GM23248 (cell line): ENCODE results near the gene BTBD2. TPM values are rescaled to one million over a fixed set of nuclear protein-coding genes. Genes with fewer than 3 reads are reported as not detected.
A peak's percentile ranks its signal among the peaks of the same experiment; 100 is the strongest.

Experiments
- DNase-seq: peaks from one replicate; pipeline ENCODE4 v3.0.0-alpha.2; 2015
- H2AFZ ChIP-seq: fragments of 200-600 bp; sonication (generic); 2 replicates; pipeline ENCODE4 v1.6.1; 2016; ENCODE audit warnings: antibody characterized with exemption
- H3F3A ChIP-seq: fragments of 200-600 bp; sonication (generic); 2 replicates; pipeline ENCODE4 v1.6.1; 2016; ENCODE audit warnings: mild to moderate bottlenecking, antibody characterized with exemption, mixed run types; ENCODE audit not compliant: insufficient read depth
- H3K27ac ChIP-seq: fragments of 200-600 bp; sonication (generic); 2 replicates; pipeline ENCODE4 v1.5.1; 2016; ENCODE audit warnings: mild to moderate bottlenecking
- H3K27me3 ChIP-seq: fragments of 200-600 bp; sonication (generic); replicated peaks from 2 replicates; pipeline ENCODE4 v1.6.1; 2016; ENCODE audit warnings: mild to moderate bottlenecking; ENCODE audit not compliant: insufficient read depth
- H3K36me3 ChIP-seq: fragments of 200-600 bp; sonication (generic); 2 replicates; pipeline ENCODE4 v1.6.1; 2016; ENCODE audit warnings: low read depth, mild to moderate bottlenecking
- H3K4me1 ChIP-seq: fragments of 200-600 bp; sonication (generic); 2 replicates; pipeline ENCODE4 v1.6.1; 2016; ENCODE audit warnings: mild to moderate bottlenecking; ENCODE audit not compliant: insufficient read depth
- H3K4me2 ChIP-seq: fragments of 200-600 bp; sonication (generic); one replicate; pipeline ENCODE4 v1.6.1; 2016; ENCODE audit warnings: mild to moderate bottlenecking; ENCODE audit not compliant: unreplicated experiment
- H3K4me3 ChIP-seq: fragments of 200-600 bp; sonication (generic); 2 replicates; pipeline ENCODE4 v1.5.1; 2016; ENCODE audit warnings: mild to moderate bottlenecking
- H3K79me2 ChIP-seq: fragments of 200-600 bp; sonication (generic); 2 replicates; pipeline ENCODE4 v1.6.1; 2016; ENCODE audit warnings: mild to moderate bottlenecking; ENCODE audit not compliant: insufficient read depth
- H3K9ac ChIP-seq: fragments of 200-600 bp; sonication (generic); 2 replicates; pipeline ENCODE4 v1.6.1; 2016; ENCODE audit warnings: mild to moderate bottlenecking
- H3K9me2 ChIP-seq: fragments of 200-600 bp; sonication (generic); 2 replicates; pipeline ENCODE4 v1.6.1; 2016; ENCODE audit warnings: mixed run types, mild to moderate bottlenecking, moderate library complexity; ENCODE audit not compliant: insufficient read depth
- H3K9me3 ChIP-seq: fragments of 200-600 bp; sonication (generic); one replicate; pipeline ENCODE4 v1.6.1; 2017; ENCODE audit warnings: low read depth
- H4K20me1 ChIP-seq: fragments of 200-600 bp; sonication (generic); 2 replicates; pipeline ENCODE4 v1.6.0; 2016; ENCODE audit not compliant: insufficient read depth
- EZH2 ChIP-seq: fragments of 200-600 bp; sonication (generic); IDR thresholded peaks from 2 replicates; pipeline ENCODE4 v1.6.1; 2018; ENCODE audit warnings: antibody characterized with exemption, mild to moderate bottlenecking; ENCODE audit not compliant: insufficient read depth, poor library complexity, severe bottlenecking
- EZH2phosphoT487 ChIP-seq: fragments of 200-600 bp; sonication (generic); IDR thresholded peaks from 2 replicates; pipeline ENCODE4 v1.6.1; 2018; ENCODE audit warnings: antibody characterized with exemption, moderate library complexity, mild to moderate bottlenecking, low read depth; ENCODE audit not compliant: insufficient read depth
- WGBS, 2 experiments: methylation state at CpG; one replicate each; pipeline ENCODE4 v1.1.6; 2015 to 2017; ENCODE audit warnings: low lambda C conversion rate in 2 of 2, low coverage in 1 of 2; ENCODE audit errors: missing lambda C conversion rate in 2 of 2; 5-methylcytosine and 5-hydroxymethylcytosine counted together
- in situ Hi-C: fragments of 300-500 bp; cut with MboI; formaldehyde crosslinking; loops from 2 replicates; pipeline ENCODE4 v1.15.0; 2020
- polyA plus RNA-seq: library from polyadenylated mRNA; unstranded; fragments of >200 nt; fragmentation: Nextera tagmentation; extraction: Ambion mirVana; gene quantifications from 2 replicates; pipeline ENCODE4 v1.2.1, GENCODE V29; 2016
- total RNA-seq: library from RNA; depleted of rRNA; stranded (reverse); fragments of >200 nt; shearing (Covaris generic); gene quantifications from 2 replicates; pipeline ENCODE4 v1.2.3, GENCODE V29; 2014

BTBD2 gene
- total and polyA plus RNA-seq, 2 experiments from 2014 or later, result 6.8 to 69.5 TPM

DNA sequence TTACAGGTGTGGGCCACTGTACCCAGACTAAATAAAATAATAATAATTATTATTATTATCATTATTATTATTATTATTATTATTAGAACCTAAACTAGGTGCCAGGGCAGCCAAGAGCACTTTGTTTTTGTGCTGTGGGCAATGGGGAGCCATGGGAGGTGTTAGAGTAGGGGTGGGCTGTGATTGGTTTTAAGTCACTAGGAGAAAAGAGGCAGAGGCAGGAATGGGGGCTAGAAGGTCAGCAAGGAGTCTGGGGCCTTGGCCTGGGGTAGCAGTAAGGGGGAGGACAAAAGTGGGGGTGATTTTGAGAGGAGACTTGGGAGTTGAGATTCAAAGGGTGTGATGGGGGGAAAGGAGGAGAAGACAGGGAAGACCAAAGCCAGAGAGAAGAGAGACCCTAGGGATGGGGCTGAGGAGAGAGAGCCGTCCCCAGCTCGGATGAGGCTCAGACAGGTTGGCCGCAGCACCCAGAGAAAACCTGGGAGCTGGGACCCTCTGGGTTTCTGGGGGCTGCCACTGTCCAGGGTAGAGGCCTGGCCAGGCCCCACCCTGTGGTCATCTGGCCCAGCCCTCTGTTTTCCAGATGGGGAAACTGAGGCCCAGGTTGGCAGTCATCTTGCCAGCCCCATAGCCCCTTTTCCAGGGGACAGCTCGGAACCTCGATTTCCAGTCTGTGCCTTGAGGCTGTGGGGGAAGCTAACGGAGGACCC is 17.8 kb upstream of the BTBD2 start:
- DNase-seq, result no peak
- H3K9me2 ChIP-seq, result no peaks in the 10 kb centered on the region
- no peak overlapping the region for H3K4me3 ChIP-seq
- no peaks in the 10 kb centered on the region for H3K27me3 ChIP-seq
- peaks cover 10% of the 10 kb centered on the region for H3F3A ChIP-seq
- H2AFZ ChIP-seq, result no peak overlapping the region
- 93 to 97% methylated on average over 6 of the region's 6 CpGs for WGBS, 2 experiments
- TF ChIP-seq EZH2 (no peak), EZH2phosphoT487 (no peak)
- no peaks in the 10 kb centered on the region for H3K79me2 ChIP-seq
- H3K36me3 ChIP-seq, result no peaks in the 10 kb centered on the region
- no peaks in the 10 kb centered on the region for H3K9me3 ChIP-seq
- in situ Hi-C loops, result no loop called here
- peaks cover 17% of the 10 kb centered on the region for H3K4me1 ChIP-seq
- no peak overlapping the region for H3K27ac ChIP-seq
- H3K4me2 ChIP-seq, result no peak overlapping the region
- H3K9ac ChIP-seq, result no peak overlapping the region
- no peaks in the 10 kb centered on the region for H4K20me1 ChIP-seq

DNA sequence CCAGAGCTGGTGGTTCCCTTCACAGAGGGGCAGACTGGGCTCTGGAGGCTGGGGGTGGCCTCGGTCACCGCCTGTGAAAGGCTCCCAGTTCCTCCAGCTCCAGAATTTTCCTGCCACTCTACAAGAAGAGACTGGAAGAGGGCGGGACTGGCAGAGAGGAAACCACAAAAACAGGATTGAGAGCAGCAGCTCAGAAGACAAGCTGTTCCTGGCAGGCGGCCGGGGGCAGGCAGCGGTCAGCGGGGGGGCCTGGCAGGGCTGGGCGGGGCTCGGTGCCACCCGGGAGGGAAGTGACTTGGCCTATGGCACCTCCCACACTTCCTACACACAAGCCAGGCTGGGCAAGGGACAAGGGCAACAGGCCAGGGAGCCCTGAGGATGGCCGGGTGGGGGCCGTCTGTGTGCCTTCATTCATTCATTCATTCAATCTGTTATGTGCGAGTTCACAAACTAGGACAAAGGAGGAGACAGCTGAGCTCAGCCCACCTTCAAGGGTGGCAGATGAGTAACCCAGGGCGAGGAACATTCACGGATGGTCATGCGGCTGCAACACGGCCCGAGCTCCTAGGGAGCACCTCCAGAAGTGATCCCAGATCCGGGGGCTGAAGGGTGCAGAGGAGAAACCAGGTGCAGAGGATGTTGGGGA is 16.9 kb upstream of the BTBD2 start:
- WGBS, 2 experiments, result 6% methylated on average over 10 to 19 of the region's 19 CpGs
- H2AFZ ChIP-seq, result peak overlapping the region; percentile 40
- no peaks in the 10 kb centered on the region for H3K36me3 ChIP-seq
- DNase-seq, result peak; percentile 93
- H3K27me3 ChIP-seq, result no peaks in the 10 kb centered on the region
- H4K20me1 ChIP-seq, result no peaks in the 10 kb centered on the region
- H3K9me2 ChIP-seq, result no peaks in the 10 kb centered on the region
- H3K27ac ChIP-seq, result peak overlapping the region; percentile 24
- H3K9me3 ChIP-seq, result no peaks in the 10 kb centered on the region
- peak overlapping the region; percentile 13; the same call in 1 of the 2 replicates for H3K9ac ChIP-seq
- H3K4me1 ChIP-seq, result peaks cover 17% of the 10 kb centered on the region
- no peak for TF ChIP-seq EZH2phosphoT487
- no peaks in the 10 kb centered on the region for H3K79me2 ChIP-seq
- peaks cover 11% of the 10 kb centered on the region; the same call in 1 of the 2 replicates for H3F3A ChIP-seq
- H3K4me2 ChIP-seq, result peak overlapping the region; percentile 43
- in situ Hi-C loops, result no loop called here
- peak overlapping the region; percentile 20; the same call in 1 of the 2 replicates for H3K4me3 ChIP-seq

DNA sequence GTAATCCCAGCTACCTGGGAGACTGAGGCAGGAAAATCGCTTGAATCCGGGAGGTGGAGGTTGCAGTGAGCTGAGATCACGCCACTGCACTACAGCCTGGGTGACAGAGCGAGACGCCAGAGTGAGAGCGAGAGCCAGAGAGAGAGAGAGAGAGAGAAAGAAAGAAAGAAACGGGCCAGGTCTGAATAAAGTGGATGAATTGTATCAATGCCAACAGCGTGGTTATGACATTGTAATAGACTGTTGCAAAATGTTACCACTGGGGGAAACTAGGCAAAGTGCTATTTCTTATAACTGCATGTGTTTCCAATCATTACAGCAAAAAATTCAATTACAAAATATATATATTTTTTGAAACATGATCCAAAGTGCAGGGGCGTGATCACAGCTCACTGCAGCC is 11.8 kb upstream of the BTBD2 start:
- WGBS, 2 experiments, result 9 to 17% methylated on average over 8 to 9 of the region's 9 CpGs
- no peak overlapping the region for H3K4me3 ChIP-seq
- DNase-seq, result peak; percentile 92
- H2AFZ ChIP-seq, result no peak overlapping the region
- H3K36me3 ChIP-seq, result no peaks in the 10 kb centered on the region
- H3K27me3 ChIP-seq, result no peaks in the 10 kb centered on the region
- H3K27ac ChIP-seq, result no peak overlapping the region; the same call in 1 of the 2 replicates
- no peak overlapping the region for H3K4me2 ChIP-seq
- TF ChIP-seq EZH2 (no peak), EZH2phosphoT487 (no peak)
- H3K79me2 ChIP-seq, result no peaks in the 10 kb centered on the region
- peaks cover 12% of the 10 kb centered on the region for H3K4me1 ChIP-seq
- H4K20me1 ChIP-seq, result no peaks in the 10 kb centered on the region
- in situ Hi-C loops, result loop anchor here (5.0 kb wide), 1 partner anchor 40 kb away; no protein-coding TSS in a partner anchor
- no peak overlapping the region for H3K9ac ChIP-seq
- H3F3A ChIP-seq, result peaks cover 4% of the 10 kb centered on the region; the same call in 1 of the 2 replicates
- H3K9me2 ChIP-seq, result no peaks in the 10 kb centered on the region
- H3K9me3 ChIP-seq, result no peaks in the 10 kb centered on the region

DNA sequence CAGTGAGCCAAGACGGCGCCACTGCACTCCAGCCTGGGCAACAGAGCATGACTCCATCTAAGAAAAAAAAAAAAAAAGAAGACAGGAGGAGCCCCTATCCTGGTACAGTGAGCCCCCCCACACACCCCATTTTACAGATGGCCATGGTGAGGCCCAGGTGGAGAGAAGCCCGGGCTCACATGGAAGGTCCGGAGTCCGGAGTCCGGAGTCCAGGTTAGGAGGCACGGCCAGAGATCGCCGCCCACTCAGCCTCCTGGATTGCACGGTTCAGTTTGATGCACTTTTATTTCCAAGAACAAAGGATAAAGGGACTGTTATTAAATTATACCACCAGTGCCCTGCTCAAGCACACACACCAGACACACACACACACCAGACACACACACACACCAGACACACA is 11.3 kb upstream of the BTBD2 start:
- no peaks in the 10 kb centered on the region for H3K9me3 ChIP-seq
- H3K79me2 ChIP-seq, result no peaks in the 10 kb centered on the region
- no peak overlapping the region for H2AFZ ChIP-seq
- no peak overlapping the region for H3K9ac ChIP-seq
- no peaks in the 10 kb centered on the region for H4K20me1 ChIP-seq
- H3K27me3 ChIP-seq, result no peaks in the 10 kb centered on the region
- 92 to 94% methylated on average over 10 of the region's 10 CpGs for WGBS, 2 experiments
- TF ChIP-seq EZH2phosphoT487 (no peak), EZH2 (no peak)
- peaks cover 4% of the 10 kb centered on the region; the same call in 1 of the 2 replicates for H3F3A ChIP-seq
- no peak overlapping the region for H3K4me2 ChIP-seq
- H3K9me2 ChIP-seq, result no peaks in the 10 kb centered on the region
- in situ Hi-C loops, result loop anchor here (5.0 kb wide), 1 partner anchor 41 kb away; no protein-coding TSS in a partner anchor
- H3K27ac ChIP-seq, result no peak overlapping the region; the same call in 1 of the 2 replicates
- no peak overlapping the region for H3K4me3 ChIP-seq
- peaks cover 8% of the 10 kb centered on the region for H3K4me1 ChIP-seq
- DNase-seq, result no peak
- no peaks in the 10 kb centered on the region for H3K36me3 ChIP-seq
